HG02840 (cell line): Measurements from ENCODE around the gene YJU2.
"Not testable (repeated sequence)": the region's sequence is repeated elsewhere in the genome, so short reads cannot be mapped to it uniquely, and the experiment has no call there.

Experiments
- ATAC-seq: cut with Tn5 transposase; IDR thresholded peaks from one replicate; pipeline ENCODE4 v1.9.1; 2021; ENCODE audit warnings: mild to moderate bottlenecking, moderate library complexity, moderate number of reproducible peaks; ENCODE audit not compliant: unreplicated experiment, low FRiP score

Gene YJU2

GRCh38 chr19:4266253-4267000 is 19.5 kb downstream of the YJU2 start:
- ATAC-seq, result no peak

GRCh38 chr19:4267101-4267900 is 20.4 kb downstream of the YJU2 start:
- no peak for ATAC-seq

GRCh38 chr19:4267901-4268815 is 21.3 kb downstream of the YJU2 start:
- ATAC-seq, result no peak

GRCh38 chr19:4268816-4269430 is 22.0 kb downstream of the YJU2 start:
- ATAC-seq, result no peak

- no peak for ATAC-seq
Measured at GRCh38 chr19:4272894-4273293, 26.0 kb downstream of the YJU2 start.

GRCh38 chr19:4274321-4274686 is 27.4 kb downstream of the YJU2 start:
- ATAC-seq, result not testable (repeated sequence)

- ATAC-seq, result no peak
Measured at GRCh38 chr19:4277191-4277696, 30.4 kb downstream of the YJU2 start.

GRCh38 chr19:4278010-4278409 is 31.1 kb downstream of the YJU2 start:
- no peak for ATAC-seq

- no peak for ATAC-seq
Measured at GRCh38 chr19:4278419-4279266, 31.8 kb downstream of the YJU2 start, which contains the start of gene SHD. TSS of gene SHD (plus strand) at chr19:4279266. CDS start at chr19:4280064, 798 bp downstream.

- ATAC-seq, result no peak
Measured at GRCh38 chr19:4279267-4279529, 32.3 kb downstream of the YJU2 start.

GRCh38 chr19:4279530-4280422 is 32.9 kb downstream of the YJU2 start:
- no peak for ATAC-seq

GRCh38 chr19:4284176-4284958 is 37.5 kb downstream of the YJU2 start:
- no peak for ATAC-seq

- no peak for ATAC-seq
Measured at GRCh38 chr19:4284974-4285373, 38.1 kb downstream of the YJU2 start.

GRCh38 chr19:4286141-4286540 is 39.3 kb downstream of the YJU2 start:
- not testable (repeated sequence) for ATAC-seq

- ATAC-seq, result no peak
Measured at GRCh38 chr19:4288091-4288777, 41.4 kb downstream of the YJU2 start.

GRCh38 chr19:4291184-4291732 is 44.4 kb downstream of the YJU2 start:
- ATAC-seq, result no peak

- no peak for ATAC-seq
Measured at GRCh38 chr19:4292515-4292914, 45.6 kb downstream of the YJU2 start.
